GM21367 (cell line): ENCODE data around the gene TADA2A.
"Not testable (repeated sequence)": the region's sequence is repeated elsewhere in the genome, so short reads cannot be mapped to it uniquely, and the experiment has no call there.

ENCODE experiments used
- ATAC-seq: cut with Tn5 transposase; IDR thresholded peaks from one replicate; pipeline ENCODE4 v1.9.1; 2021; ENCODE audit not compliant: unreplicated experiment

The TADA2A gene

GRCh38 chr17:37399265-37399803 is 7.4 kb upstream of the TADA2A start:
- no peak for ATAC-seq

- no peak for ATAC-seq
Observed at GRCh38 chr17:37400505-37400904, 6.2 kb upstream of the TADA2A start.

- not testable (repeated sequence) for ATAC-seq
Observed at GRCh38 chr17:37405522-37405921, 1.2 kb upstream of the TADA2A start.

GRCh38 chr17:37405955-37406634 is 591 bp upstream of the TADA2A start:
- ATAC-seq = no peak

- not testable (repeated sequence) for ATAC-seq
Observed at GRCh38 chr17:37408145-37408479, 1.4 kb downstream of the TADA2A start.

GRCh38 chr17:37410357-37410756 is 3.7 kb downstream of the TADA2A start:
- ATAC-seq = no peak

GRCh38 chr17:37413875-37414519 is 7.3 kb downstream of the TADA2A start:
- no peak for ATAC-seq

- ATAC-seq = no peak
Observed at GRCh38 chr17:37417852-37418251, 11.2 kb downstream of the TADA2A start.

GRCh38 chr17:37422971-37423625 is 16.4 kb downstream of the TADA2A start:
- no peak for ATAC-seq

- no peak for ATAC-seq
Observed at GRCh38 chr17:37425268-37425667, 18.6 kb downstream of the TADA2A start.

GRCh38 chr17:37429039-37429438 is 22.4 kb downstream of the TADA2A start:
- ATAC-seq = no peak

GRCh38 chr17:37429453-37429852 is 22.8 kb downstream of the TADA2A start:
- ATAC-seq = no peak

- no peak for ATAC-seq
Observed at GRCh38 chr17:37430051-37430627, 23.5 kb downstream of the TADA2A start.

GRCh38 chr17:37432671-37433070 is 26.0 kb downstream of the TADA2A start:
- ATAC-seq = no peak

- no peak for ATAC-seq
Observed at GRCh38 chr17:37438141-37438540, 31.5 kb downstream of the TADA2A start.

- ATAC-seq = no peak
Observed at GRCh38 chr17:37440424-37440823, 33.7 kb downstream of the TADA2A start.

GRCh38 chr17:37441369-37442014 is 34.8 kb downstream of the TADA2A start:
- not testable (repeated sequence) for ATAC-seq

- no peak for ATAC-seq
Observed at GRCh38 chr17:37446027-37446426, 39.3 kb downstream of the TADA2A start.

GRCh38 chr17:37447641-37448040 is 41.0 kb downstream of the TADA2A start:
- ATAC-seq = no peak

GRCh38 chr17:37450112-37450511 is 43.4 kb downstream of the TADA2A start:
- ATAC-seq = no peak

- ATAC-seq = not testable (repeated sequence)
Observed at GRCh38 chr17:37457801-37458200, 51.1 kb downstream of the TADA2A start.
